ENCODE measurements around the gene ZER1. TPM values are rescaled to one million over a fixed set of nuclear protein-coding genes. Genes with fewer than 3 reads are reported as not detected.
A peak's percentile ranks its signal among the peaks of the same experiment; 100 is the strongest.

ZER1 gene
- total and polyA plus RNA-seq, 2 of the 8 experiments (the other 6 are each of a cell fraction or from before 2014, with no cell fraction given) = 20.5 to 26.6 TPM

- WGBS, 2 experiments (ENCODE audit: extremely low coverage in 1 of 2, insufficient coverage in 1 of 2, insufficient read length in 1 of 2, insufficient replicate concordance in 2 of 2, low coverage in 1 of 2, low lambda C conversion rate in 2 of 2, missing lambda C conversion rate in 1 of 2) = 53% methylated on average over 14 of the region's 17 CpGs; no CpG with 5 or more reads in 1 of the 2 experiments
- H2BK5ac ChIP-seq (ENCODE audit: low read depth, low read length) = peak overlapping the region; percentile 62; the same call in 1 of the 2 replicates
- no peak overlapping the region for H3K56ac ChIP-seq (replicated peaks; ENCODE audit: insufficient read length, low read depth, low read length)
- H2BK20ac ChIP-seq (ENCODE audit: low read length) = no peak overlapping the region
- peaks cover 3 to 15% (median 8%) of the 10 kb centered on the region in 4 experiments; a peak in 6 of 7 replicates for H3K4me1 ChIP-seq (replicated peaks in 1 of 4; ENCODE audit: control insufficient read depth in 3 of 4, insufficient read depth in 4 of 4, low read length in 3 of 4)
- no peak overlapping the region for H4K8ac ChIP-seq (ENCODE audit: extremely low read depth, insufficient read depth, low read length)
- H3K18ac ChIP-seq (ENCODE audit: extremely low read depth, low read length) = no peak overlapping the region; the same call in 1 of the 2 replicates
- H3K23me2 ChIP-seq (ENCODE audit: low read depth, low read length) = peaks cover 24% of the 10 kb centered on the region
- H4K91ac ChIP-seq (replicated peaks; ENCODE audit: insufficient read length, low read length) = no peak overlapping the region
- no peaks in the 10 kb centered on the region; a peak in 1 of 4 replicates for H3K9me3 ChIP-seq (ENCODE audit: insufficient read depth in 2 of 2, low read depth in 1 of 2, low read length in 1 of 2)
- H4K20me1 ChIP-seq (replicated peaks in 1 of 2; ENCODE audit: control insufficient read depth in 1 of 2, insufficient read depth in 2 of 2, low read length in 2 of 2) = peaks cover 23 to 26% of the 10 kb centered on the region in 2 experiments
- no peak overlapping the region for H2AFZ ChIP-seq (ENCODE audit: low read length)
- H3K23ac ChIP-seq (ENCODE audit: insufficient read length) = no peak overlapping the region
- ChIA-PET POLR2A (ENCODE audit: partially characterized antibody) (interaction anchor here (1.0 to 46.1 kb wide), 10 partner anchors 8 to 133 kb away, joined by 3 to 1197 read pairs (median 35); partner anchors contain the start of genes DYNC2I2, ENDOG, PKN3 and SET), CTCF (ENCODE audit: partially characterized antibody) (interaction anchor here (0.8 kb wide), 2 partner anchors 16 to 42 kb away, joined by 3 to 4 read pairs; partner anchors contain the start of gene PKN3)
- no peak overlapping the region; the same call in 1 of the 2 replicates for H2BK12ac ChIP-seq (ENCODE audit: low read depth, low read length)
- H3K4me3 ChIP-seq (ENCODE audit: extremely low read depth in 1 of 4, insufficient read depth in 2 of 4, low read depth in 3 of 4, low read length in 4 of 4) = peak overlapping the region; percentile 91 to 99 (median 97)
- no peak overlapping the region for H2AK5ac ChIP-seq (ENCODE audit: low read depth, low read length)
- H3K36me3 ChIP-seq (ENCODE audit: control insufficient read depth in 2 of 4, insufficient read depth in 4 of 4, low read length in 3 of 4) = peaks cover 0 to 26% (median 0%) of the 10 kb centered on the region in 4 experiments; a peak in 1 of 8 replicates
- H3K4ac ChIP-seq (replicated peaks; ENCODE audit: insufficient read length, low read depth, low read length) = no peak overlapping the region
- no peaks in the 10 kb centered on the region for H3K27me3 ChIP-seq (replicated peaks in 1 of 4; ENCODE audit: control insufficient read depth in 3 of 4, extremely low read depth in 1 of 4, insufficient read depth in 3 of 4, low read length in 3 of 4)
- H3K27ac ChIP-seq (ENCODE audit: low read depth, low read length) = no peak overlapping the region
- no peak overlapping the region for H4K5ac ChIP-seq (ENCODE audit: insufficient read length, low read depth, low read length)
- peak overlapping the region; percentile 95 to 100 for H3K4me2 ChIP-seq (ENCODE audit: insufficient read depth in 1 of 2, low read depth in 2 of 2, low read length in 2 of 2)
- no peak for TF ChIP-seq TAF1 (IDR thresholded peaks at IDR 0.05; ENCODE audit: low read depth, low read length)
- no peak for TF ChIP-seq SIX5 (IDR thresholded peaks at IDR 0.05; ENCODE audit: low read depth, low read length)
- no peak for TF ChIP-seq EGR1 (IDR thresholded peaks at IDR 0.05; ENCODE audit: borderline replicate concordance, low read depth, low read length)
- TF ChIP-seq, protein P1, sequence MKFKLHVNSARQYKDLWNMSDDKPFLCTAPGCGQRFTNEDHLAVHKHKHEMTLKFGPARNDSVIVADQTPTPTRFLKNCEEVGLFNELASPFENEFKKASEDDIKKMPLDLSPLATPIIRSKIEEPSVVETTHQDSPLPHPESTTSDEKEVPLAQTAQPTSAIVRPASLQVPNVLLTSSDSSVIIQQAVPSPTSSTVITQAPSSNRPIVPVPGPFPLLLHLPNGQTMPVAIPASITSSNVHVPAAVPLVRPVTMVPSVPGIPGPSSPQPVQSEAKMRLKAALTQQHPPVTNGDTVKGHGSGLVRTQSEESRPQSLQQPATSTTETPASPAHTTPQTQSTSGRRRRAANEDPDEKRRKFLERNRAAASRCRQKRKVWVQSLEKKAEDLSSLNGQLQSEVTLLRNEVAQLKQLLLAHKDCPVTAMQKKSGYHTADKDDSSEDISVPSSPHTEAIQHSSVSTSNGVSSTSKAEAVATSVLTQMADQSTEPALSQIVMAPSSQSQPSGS (IDR thresholded peaks at IDR 0.05; ENCODE audit: low read length) = no peak
- no peak overlapping the region for H2BK15ac ChIP-seq (ENCODE audit: low read length)
- peaks cover 34 to 59% of the 10 kb centered on the region in 2 experiments for H3K79me2 ChIP-seq (ENCODE audit: control insufficient read depth in 1 of 2, insufficient read depth in 2 of 2, low read length in 2 of 2)
- DNase-seq (ENCODE audit: low read depth in 1 of 2, low spot score in 2 of 2) (no peak), FAIRE-seq (no peak)
- H3K9ac ChIP-seq (replicated peaks in 1 of 4; ENCODE audit: extremely low read depth in 1 of 4, low read depth in 3 of 4, low read length in 3 of 4) = peak overlapping the region in 2 of 4 experiments; percentile 1 to 48; a peak in 2 of 7 replicates
- no peak overlapping the region for H3K14ac ChIP-seq (ENCODE audit: insufficient read length)
- no peak overlapping the region for H2BK120ac ChIP-seq (replicated peaks; ENCODE audit: low read depth, low read length)
- H3K79me1 ChIP-seq (ENCODE audit: low read depth, low read length) = peaks cover 8% of the 10 kb centered on the region; the same call in 1 of the 2 replicates
These were observed 85.9 kb downstream of the ZER1 start for GRCh38 chr9:128685636-128686489.
